ENCODE data around the gene SLC33A1.

- TF ChIP-seq CTCF (IDR thresholded peaks at IDR 0.05 in 2 of 3, conservative IDR thresholded peaks at IDR 0.05 in 1 of 3; ENCODE audit: borderline replicate concordance in 1 of 3, insufficient read depth in 1 of 3, low read depth in 2 of 3, low read length in 2 of 3) (no peak), EZH2 (IDR thresholded peaks at IDR 0.05) (no peak), POLR2A (IDR thresholded peaks at IDR 0.05; ENCODE audit: borderline replicate concordance, extremely low read depth, insufficient read depth, insufficient read length) (no peak), JUND (IDR thresholded peaks at IDR 0.05) (no peak), REST (IDR thresholded peaks at IDR 0.05; ENCODE audit: low read depth) (no peak), SIN3A (IDR thresholded peaks at IDR 0.05; ENCODE audit: low read depth) (no peak), FOSL1 (IDR thresholded peaks at IDR 0.05; ENCODE audit: low read depth) (no peak), YY1 (IDR thresholded peaks at IDR 0.05; ENCODE audit: extremely low read depth, insufficient replicate concordance, low read depth, low read length) (no peak), MAX (IDR thresholded peaks at IDR 0.05) (no peak), ZNF274 (IDR thresholded peaks at IDR 0.05; ENCODE audit: low read depth, low read length) (no peak), RAD21 (IDR thresholded peaks at IDR 0.05; ENCODE audit: low read depth) (no peak)
These were observed 31.1 kb upstream of the SLC33A1 start for GRCh38 chr3:155885292-155885691.

All from HCT116 (cell line).